HepG2 (cell line): ENCODE results near the gene UBE2C. TPM values are rescaled to one million over a fixed set of nuclear protein-coding genes. Genes with fewer than 3 reads are reported as not detected.

Experiments
- ATAC-seq: fragments of 200-7000 bp; cut with Tn5 transposase; 3 replicates; pipeline ENCODE4 v1.9.1; 2020; ENCODE audit warnings: mild to moderate bottlenecking, moderate library complexity
- BruUV-seq: library from RNA; stranded (reverse); fragments of 400-500 nt; replicated peaks from 2 replicates; lab custom pipeline; 2021; lab: Mats Ljungman, UMichigan
- CTCF ChIA-PET: fragments of 300-600 bp; formaldehyde crosslinking; extraction: SDS; loops from one replicate; lab custom pipeline; 2021; ENCODE audit warnings: low total read pairs, inconsistent platforms, low intra/inter-chr PET ratio; lab: Yijun Ruan, JAX
- POLR2A ChIA-PET: fragments of 350-600 bp; sonication (Branson Sonifier 250); formaldehyde crosslinking; loops from one replicate; lab custom pipeline; 2020; ENCODE audit warnings: antibody characterized with exemption, inconsistent platforms; lab: Yijun Ruan, JAX
- DNase-seq: peaks from one replicate; pipeline ENCODE4 v3.0.0-alpha.2; 2015; ENCODE audit warnings: low spot score
- FAIRE-seq: peaks from 3 replicates; lab custom pipeline; 2011; peaks lifted over from hg19 to GRCh38; lab: Jason Lieb, UNC
- H2AFZ ChIP-seq: one replicate; pipeline ENCODE4 v1.6.1; 2011; ENCODE audit warnings: low read length, inconsistent platforms
- H3K27ac ChIP-seq: fragments of 300-600 bp; 3 replicates; pipeline ENCODE4 v1.8.0; 2011; ENCODE audit warnings: mixed run types, mild to moderate bottlenecking, mixed read lengths, low read length, inconsistent platforms; ENCODE audit not compliant: insufficient read depth; ENCODE audit errors: extremely low read length
- H3K27me3 ChIP-seq, 2 experiments: fragments of 200-600 bp in 1 of 2; 2 replicates in 1 of 2; 3 replicates in 1 of 2; pipeline versions ENCODE4 v1.6.0 to v1.8.0; 2011; ENCODE audit warnings: low read length in 2 of 2, mild to moderate bottlenecking in 2 of 2, moderate library complexity in 2 of 2, inconsistent platforms in 1 of 2; ENCODE audit not compliant: insufficient read depth in 2 of 2, control insufficient read depth in 1 of 2
- H3K36me3 ChIP-seq, 2 experiments: fragments of 200-600 bp in 1 of 2; replicated peaks in 1 of 2; 2 replicates in 1 of 2; 3 replicates in 1 of 2; pipeline versions ENCODE4 v1.5.1 to v1.8.0; 2011; ENCODE audit warnings: low read length in 2 of 2, inconsistent platforms in 1 of 2; ENCODE audit not compliant: insufficient read depth in 2 of 2, control insufficient read depth in 1 of 2
- H3K4me1 ChIP-seq: 2 replicates; pipeline ENCODE4 v1.5.1; 2012; ENCODE audit warnings: low read length, inconsistent platforms; ENCODE audit not compliant: insufficient read depth
- H3K4me2 ChIP-seq: 2 replicates; pipeline ENCODE4 v1.6.0; 2011; ENCODE audit warnings: low read depth, low read length, inconsistent platforms
- H3K4me3 ChIP-seq, 3 experiments: fragments of 200-600 bp in 1 of 3; sonication (generic), shearing (Covaris generic) in 1 of 3; replicated peaks in 1 of 3; 2 replicates each; pipeline ENCODE4 v1.5.1; 2011 to 2016; ENCODE audit warnings: low read length in 3 of 3, inconsistent platforms in 2 of 3, low read depth in 2 of 3, mild to moderate bottlenecking in 2 of 3, control low read depth in 1 of 3, mixed read lengths in 1 of 3; ENCODE audit not compliant: insufficient read depth in 1 of 3
- H3K79me2 ChIP-seq: one replicate; pipeline ENCODE4 v1.6.1; 2011; ENCODE audit warnings: low read length, inconsistent platforms; ENCODE audit not compliant: insufficient read depth
- H3K9ac ChIP-seq: 2 replicates; pipeline ENCODE4 v1.6.0; 2011; ENCODE audit warnings: mild to moderate bottlenecking, low read depth, low read length, inconsistent platforms; ENCODE audit not compliant: insufficient read depth
- H3K9me3 ChIP-seq: 2 replicates; pipeline ENCODE4 v1.5.1; 2012; ENCODE audit warnings: mild to moderate bottlenecking, low read length
- H4K20me1 ChIP-seq: 2 replicates; pipeline ENCODE4 v1.6.0; 2011; ENCODE audit warnings: inconsistent platforms, mild to moderate bottlenecking, low read length, moderate library complexity; ENCODE audit not compliant: insufficient read depth
- BORCS8-MEF2B ChIP-seq: sonication (generic); formaldehyde crosslinking; IDR thresholded peaks from 2 replicates; pipeline ENCODE4 v1.8.0; 2022; ENCODE audit warnings: mild to moderate bottlenecking, missing genetic modification reagents
- CBX1 ChIP-seq: IDR thresholded peaks from one replicate; pipeline ENCODE4 v1.6.1; 2016; ENCODE audit warnings: antibody characterized with exemption, low read depth
- GPN1 ChIP-seq: sonication (generic); formaldehyde crosslinking; IDR thresholded peaks from 2 replicates; pipeline ENCODE4 v1.5.1; 2020; ENCODE audit warnings: missing genetic modification reagents, borderline replicate concordance
- KLF13 ChIP-seq: sonication (generic); formaldehyde crosslinking; IDR thresholded peaks from 2 replicates; pipeline ENCODE4 v1.4.0; 2020; ENCODE audit warnings: mild to moderate bottlenecking, missing genetic modification reagents
- ZFP41 ChIP-seq: sonication (generic); formaldehyde crosslinking; IDR thresholded peaks from 2 replicates; pipeline ENCODE4 v1.4.0; 2020; ENCODE audit warnings: mild to moderate bottlenecking, missing genetic modification reagents, borderline replicate concordance
- ZNF589 ChIP-seq: sonication (generic); formaldehyde crosslinking; conservative IDR thresholded peaks from 2 replicates; pipeline ENCODE4 v1.8.0; 2022; ENCODE audit warnings: mild to moderate bottlenecking, moderate library complexity, missing genetic modification reagents
- WGBS: methylation state at CpG from one replicate; pipeline ENCODE4 v1.1.6; 2017; ENCODE audit warnings: low lambda C conversion rate; 5-methylcytosine and 5-hydroxymethylcytosine counted together
- in situ Hi-C: cut with HindIII; loops from 2 replicates; pipeline ENCODE4 v1.10.0; 2017; ENCODE audit warnings: low pct_unique_long_range_greater_than_20kb; ENCODE audit not compliant: extremely low pct_ligation_motif_present
- intact Hi-C: fragments of 100-400 bp; cut with micrococcal nuclease; formaldehyde crosslinking; loops from one replicate; pipeline ENCODE4 v1.10.0; 2022; ENCODE audit not compliant: unreplicated experiment
- polyA plus RNA-seq, 8 experiments: library from polyadenylated mRNA; depleted of rRNA in 3 of 8; stranded (reverse) in 7 of 8; unstranded in 1 of 8; fragments of >200 nt; fragmentation: Illumina TruSeq in 4 of 8; extraction: Trizol in 4 of 8; gene quantifications; 2 replicates each; pipeline versions ENCODE4 v1.2.1 to v1.2.3, GENCODE V29; 2011 to 2016; ENCODE audit warnings: low read depth in 4 of 8, missing spikeins in 1 of 8, mixed read lengths in 1 of 8; ENCODE audit not compliant: insufficient read depth in 1 of 8
- total RNA-seq, 5 experiments: library from RNA; depleted of rRNA; stranded (reverse); fragments of >200 nt; fragmentation: Illumina TruSeq; extraction: Trizol; gene quantifications; 2 replicates each; pipeline ENCODE4 v1.2.3, GENCODE V29; 2016; ENCODE audit warnings: low read depth in 1 of 5
- TF ChIP-seq, protein P1 (sequence below): sonication (generic); formaldehyde crosslinking; IDR thresholded peaks from 2 replicates; pipeline ENCODE4 v1.5.0; 2020; ENCODE audit warnings: mild to moderate bottlenecking, missing genetic modification reagents, borderline replicate concordance
- TF ChIP-seq, protein P2 (sequence below): sonication (generic); formaldehyde crosslinking; IDR thresholded peaks from 2 replicates; pipeline ENCODE4 v1.9.0; 2021; ENCODE audit warnings: missing genetic modification reagents, borderline replicate concordance
- TF ChIP-seq, protein P3 (sequence below): sonication (generic); formaldehyde crosslinking; IDR thresholded peaks from 2 replicates; pipeline ENCODE4 v1.5.1; 2020; ENCODE audit warnings: missing genetic modification reagents, mild to moderate bottlenecking, borderline replicate concordance

Gene UBE2C
- total and polyA plus RNA-seq, 2 of the 13 experiments (the other 11 are each of a cell fraction or from before 2014, with no cell fraction given): 100 to 123 TPM

DNA sequence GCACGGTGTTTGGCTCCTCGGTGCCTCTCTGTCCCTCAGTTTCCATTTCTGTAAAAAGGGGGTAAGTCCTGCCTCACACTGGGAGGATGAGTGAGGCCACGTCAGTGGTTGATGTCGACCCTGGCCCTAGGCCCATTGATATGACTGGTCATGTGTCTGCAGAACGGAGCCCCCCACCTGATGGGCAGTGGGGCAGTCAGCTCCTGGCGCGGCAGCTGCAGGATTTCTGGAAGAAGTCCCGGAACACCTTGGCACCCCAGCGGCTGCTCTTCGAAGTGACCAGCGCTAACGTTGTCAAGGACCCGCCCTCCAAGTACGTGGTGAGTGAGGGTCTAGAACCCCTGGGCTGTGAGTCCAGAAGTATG is 22.3 kb downstream of the UBE2C start:
- peak overlapping the region in 1 of 3 experiments; percentile 86; a peak in 1 of 6 replicates for H3K4me3 ChIP-seq
- POLR2A ChIA-PET: interaction anchor here (1.1 to 2.5 kb wide), 9 partner anchors 10 to 102 kb away, joined by 3 to 21 read pairs (median 5); partner anchors contain the start of genes ACOT8, PCIF1 and ZSWIM3
- FAIRE-seq (no peak), ATAC-seq (no peak)
- no peak overlapping the region for H3K27ac ChIP-seq
- no peak overlapping the region for H2AFZ ChIP-seq
- CTCF ChIA-PET: no interaction called here
- in situ Hi-C loops: no loop called here
- peaks cover 54% of the 10 kb centered on the region for H3K4me1 ChIP-seq
- BruUV-seq: TSS peak; percentile 59
- H3K27me3 ChIP-seq: no peaks in the 10 kb centered on the region
- no peak overlapping the region; the same call in 1 of the 2 replicates for H3K9ac ChIP-seq
- no peaks in the 10 kb centered on the region for H4K20me1 ChIP-seq
- TF ChIP-seq, protein P1, sequence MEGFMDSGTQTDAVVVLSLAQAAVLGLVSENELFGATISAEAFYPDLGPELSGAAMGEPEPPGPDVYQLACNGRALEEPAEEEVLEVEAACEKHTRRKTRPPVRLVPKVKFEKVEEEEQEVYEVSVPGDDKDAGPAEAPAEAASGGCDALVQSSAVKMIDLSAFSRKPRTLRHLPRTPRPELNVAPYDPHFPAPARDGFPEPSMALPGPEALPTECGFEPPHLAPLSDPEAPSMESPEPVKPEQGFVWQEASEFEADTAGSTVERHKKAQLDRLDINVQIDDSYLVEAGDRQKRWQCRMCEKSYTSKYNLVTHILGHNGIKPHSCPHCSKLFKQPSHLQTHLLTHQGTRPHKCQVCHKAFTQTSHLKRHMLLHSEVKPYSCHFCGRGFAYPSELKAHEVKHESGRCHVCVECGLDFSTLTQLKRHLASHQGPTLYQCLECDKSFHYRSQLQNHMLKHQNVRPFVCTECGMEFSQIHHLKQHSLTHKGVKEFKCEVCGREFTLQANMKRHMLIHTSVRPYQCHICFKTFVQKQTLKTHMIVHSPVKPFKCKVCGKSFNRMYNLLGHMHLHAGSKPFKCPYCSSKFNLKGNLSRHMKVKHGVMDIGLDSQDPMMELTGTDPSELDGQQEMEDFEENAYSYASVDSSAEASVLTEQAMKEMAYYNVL: 0 out of 2 replicates have a peak, but pooled peaks have one; percentile 24
- TF ChIP-seq KLF13 (0 out of 2 replicates have a peak, but pooled peaks have one; percentile 53), ZFP41 (CRISPR knock-in tag) (0 out of 2 replicates have a peak, but pooled peaks have one; percentile 22), ZNF589 (CRISPR knock-in tag) (0 out of 2 replicates have a peak, but pooled peaks have one; percentile 18), BORCS8-MEF2B (CRISPR knock-in tag) (peak; percentile 61; the same call in 1 of the 2 replicates), GPN1 (peak; percentile 34; the same call in 1 of the 2 replicates), CBX1 (no peak)
- TF ChIP-seq, protein P2, sequence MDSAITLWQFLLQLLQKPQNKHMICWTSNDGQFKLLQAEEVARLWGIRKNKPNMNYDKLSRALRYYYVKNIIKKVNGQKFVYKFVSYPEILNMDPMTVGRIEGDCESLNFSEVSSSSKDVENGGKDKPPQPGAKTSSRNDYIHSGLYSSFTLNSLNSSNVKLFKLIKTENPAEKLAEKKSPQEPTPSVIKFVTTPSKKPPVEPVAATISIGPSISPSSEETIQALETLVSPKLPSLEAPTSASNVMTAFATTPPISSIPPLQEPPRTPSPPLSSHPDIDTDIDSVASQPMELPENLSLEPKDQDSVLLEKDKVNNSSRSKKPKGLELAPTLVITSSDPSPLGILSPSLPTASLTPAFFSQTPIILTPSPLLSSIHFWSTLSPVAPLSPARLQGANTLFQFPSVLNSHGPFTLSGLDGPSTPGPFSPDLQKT (CRISPR knock-in tag): 0 out of 2 replicates have a peak, but pooled peaks have one; percentile 3
- TF ChIP-seq, protein P3, sequence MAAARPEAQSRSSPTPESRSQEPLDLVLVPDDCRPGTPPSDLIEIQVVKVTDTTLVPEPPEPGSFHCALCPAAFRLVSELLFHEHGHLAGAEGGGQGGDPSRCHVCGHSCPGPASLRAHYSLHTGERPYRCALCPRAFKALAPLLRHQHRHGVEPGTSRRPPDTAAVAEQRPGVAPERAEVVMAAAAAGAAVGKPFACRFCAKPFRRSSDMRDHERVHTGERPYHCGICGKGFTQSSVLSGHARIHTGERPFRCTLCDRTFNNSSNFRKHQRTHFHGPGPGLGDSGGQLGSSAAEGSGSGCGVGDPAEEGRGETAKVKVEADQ (CRISPR knock-in tag): no peak
- TF ChIP-seq, all 625 proteins: peak for 7
- Histone ChIP-seq H3K4me2 (peak overlapping the region; percentile 80), H3K36me3 (0 out of 5 replicates have a peak, but pooled peaks cover 0 to 4% of the 10 kb centered on the region in 2 experiments), H3K79me2 (no peaks in the 10 kb centered on the region), H3K9me3 (no peaks in the 10 kb centered on the region)
- 96% methylated on average over 12 of the region's 14 CpGs for WGBS
- intact Hi-C loops: loop anchor here (5.0 kb wide), 2 partner anchors 48 to 98 kb away; partner anchors contain the start of genes PCIF1 and ZSWIM1
- DNase-seq: no peak
